H1 (cell line): Measurements from ENCODE around the gene GPR68. TPM values are rescaled to one million over a fixed set of nuclear protein-coding genes. Genes with fewer than 3 reads are reported as not detected.

Source experiments
- CTCF ChIA-PET: fragments of 300-600 bp; sonication (Branson Sonifier 250); formaldehyde crosslinking; loops from one replicate; lab custom pipeline; 2021; ENCODE audit not compliant: partially characterized antibody; lab: Charles Lee
- POLR2A ChIA-PET: fragments of 300-600 bp; sonication (Branson Sonifier 250); formaldehyde crosslinking; loops from one replicate; lab custom pipeline; 2021; ENCODE audit warnings: inconsistent platforms; ENCODE audit not compliant: partially characterized antibody; lab: Charles Lee
- DNase-seq, 2 experiments: peaks; one replicate each; pipeline versions ENCODE4 v3.0.0 to v3.0.0-alpha.2; 2010 to 2022; ENCODE audit warnings: low spot score in 2 of 2, low read depth in 1 of 2, mixed read lengths in 1 of 2
- FAIRE-seq: peaks from 2 replicates; lab custom pipeline; 2011; peaks lifted over from hg19 to GRCh38; lab: Jason Lieb, UNC
- H2AFZ ChIP-seq: 2 replicates; pipeline ENCODE4 v1.8.1; 2012; ENCODE audit warnings: low read length, inconsistent platforms
- H2AK5ac ChIP-seq: 2 replicates; pipeline ENCODE4 v1.6.1; 2013; ENCODE audit warnings: low read depth, low read length
- H2BK120ac ChIP-seq: replicated peaks from 2 replicates; pipeline ENCODE3; 2013; ENCODE audit warnings: low read depth, low read length, inconsistent platforms
- H2BK12ac ChIP-seq: 2 replicates; pipeline ENCODE4 v1.6.1; 2013; ENCODE audit warnings: low read depth, low read length
- H2BK15ac ChIP-seq: 2 replicates; pipeline ENCODE4 v1.6.1; 2013; ENCODE audit warnings: low read length
- H2BK20ac ChIP-seq: 2 replicates; pipeline ENCODE4 v1.6.1; 2013; ENCODE audit warnings: low read length
- H2BK5ac ChIP-seq: 2 replicates; pipeline ENCODE4 v1.6.1; 2013; ENCODE audit warnings: low read depth, low read length
- H3K14ac ChIP-seq: 2 replicates; pipeline ENCODE4 v1.6.1; 2013; ENCODE audit warnings: inconsistent platforms; ENCODE audit not compliant: insufficient read length
- H3K18ac ChIP-seq: 2 replicates; pipeline ENCODE4 v1.6.1; 2013; ENCODE audit warnings: low read length; ENCODE audit errors: extremely low read depth
- H3K23ac ChIP-seq: 2 replicates; pipeline ENCODE4 v1.6.1; 2013; ENCODE audit warnings: inconsistent platforms; ENCODE audit not compliant: insufficient read length
- H3K23me2 ChIP-seq: 2 replicates; pipeline ENCODE4 v1.6.1; 2013; ENCODE audit warnings: low read depth, low read length
- H3K27ac ChIP-seq: 2 replicates; pipeline ENCODE4 v1.6.1; 2011; ENCODE audit warnings: low read depth, low read length, inconsistent platforms
- H3K27me3 ChIP-seq, 4 experiments: replicated peaks in 1 of 4; 1 replicate in 1 of 4; 2 replicates in 3 of 4; pipeline versions ENCODE4 v1.6.1 to v1.8.1; 2011 to 2013; ENCODE audit warnings: low read length in 3 of 4, mild to moderate bottlenecking in 3 of 4, inconsistent platforms in 2 of 4, mixed read lengths in 2 of 4, moderate library complexity in 1 of 4; ENCODE audit not compliant: control insufficient read depth in 3 of 4, insufficient read depth in 3 of 4; ENCODE audit errors: extremely low read depth in 1 of 4
- H3K36me3 ChIP-seq, 4 experiments: 2 replicates each; pipeline versions ENCODE4 v1.6.1 to v1.8.1; 2011 to 2013; ENCODE audit warnings: mild to moderate bottlenecking in 4 of 4, low read length in 3 of 4, moderate library complexity in 2 of 4, control low read depth in 1 of 4, inconsistent platforms in 1 of 4; ENCODE audit not compliant: insufficient read depth in 4 of 4, control insufficient read depth in 2 of 4
- H3K4ac ChIP-seq: replicated peaks from 2 replicates; pipeline ENCODE3; 2013; ENCODE audit warnings: low read length, low read depth, mixed read lengths, inconsistent platforms; ENCODE audit not compliant: insufficient read length
- H3K4me1 ChIP-seq, 4 experiments: replicated peaks in 1 of 4; 1 replicate in 1 of 4; 2 replicates in 3 of 4; pipeline versions ENCODE4 v1.6.1 to v1.8.1; 2011 to 2013; ENCODE audit warnings: low read length in 3 of 4, inconsistent platforms in 2 of 4, mixed read lengths in 1 of 4; ENCODE audit not compliant: insufficient read depth in 4 of 4, control insufficient read depth in 3 of 4
- H3K4me2 ChIP-seq, 2 experiments: 2 replicates each; pipeline versions ENCODE4 v1.6.1 to v1.8.1; 2011 to 2013; ENCODE audit warnings: low read depth in 2 of 2, low read length in 2 of 2, control low read depth in 1 of 2, inconsistent platforms in 1 of 2, mild to moderate bottlenecking in 1 of 2; ENCODE audit not compliant: insufficient read depth in 1 of 2
- H3K4me3 ChIP-seq, 4 experiments: fragments of 200-600, 300-600 bp in 1 of 4; sonication (generic), shearing (Covaris generic), sonication (Bioruptor Twin) in 1 of 4; 2 replicates each; pipeline versions ENCODE4 v1.5.1 to v1.8.1; 2011 to 2016; ENCODE audit warnings: low read length in 4 of 4, low read depth in 3 of 4, control low read depth in 2 of 4, inconsistent platforms in 2 of 4, mild to moderate bottlenecking in 2 of 4, mixed read lengths in 1 of 4, moderate library complexity in 1 of 4; ENCODE audit not compliant: insufficient read depth in 2 of 4; ENCODE audit errors: extremely low read depth in 1 of 4
- H3K56ac ChIP-seq: replicated peaks from 2 replicates; pipeline ENCODE3; 2013; ENCODE audit warnings: low read depth, mild to moderate bottlenecking, mixed read lengths, low read length, inconsistent platforms; ENCODE audit not compliant: insufficient read length
- H3K79me1 ChIP-seq: 2 replicates; pipeline ENCODE4 v1.6.1; 2013; ENCODE audit warnings: low read depth, low read length, control low read depth
- H3K79me2 ChIP-seq, 2 experiments: 2 replicates each; pipeline versions ENCODE4 v1.6.1 to v1.8.1; 2012 to 2013; ENCODE audit warnings: low read length in 2 of 2, mild to moderate bottlenecking in 2 of 2, inconsistent platforms in 1 of 2; ENCODE audit not compliant: insufficient read depth in 2 of 2, control insufficient read depth in 1 of 2
- H3K9ac ChIP-seq, 4 experiments: replicated peaks in 1 of 4; 1 replicate in 1 of 4; 2 replicates in 3 of 4; pipeline versions ENCODE4 v1.6.1 to v1.8.1; 2011 to 2013; ENCODE audit warnings: low read depth in 3 of 4, low read length in 3 of 4, control low read depth in 2 of 4, mild to moderate bottlenecking in 2 of 4, moderate library complexity in 2 of 4, inconsistent platforms in 1 of 4; ENCODE audit errors: extremely low read depth in 1 of 4
- H3K9me3 ChIP-seq, 2 experiments: 2 replicates each; pipeline versions ENCODE4 v1.6.1 to v1.8.1; 2012 to 2013; ENCODE audit warnings: mild to moderate bottlenecking in 2 of 2, moderate library complexity in 2 of 2, control low read depth in 1 of 2, inconsistent platforms in 1 of 2, low read depth in 1 of 2, low read length in 1 of 2, mixed read lengths in 1 of 2; ENCODE audit not compliant: insufficient read depth in 2 of 2
- H4K20me1 ChIP-seq, 2 experiments: replicated peaks in 1 of 2; 2 replicates each; pipeline versions ENCODE3 to v1.8.1; 2011 to 2013; ENCODE audit warnings: inconsistent platforms in 2 of 2, low read length in 2 of 2, mild to moderate bottlenecking in 1 of 2; ENCODE audit not compliant: insufficient read depth in 2 of 2, control insufficient read depth in 1 of 2
- H4K5ac ChIP-seq: 2 replicates; pipeline ENCODE4 v1.6.1; 2013; ENCODE audit warnings: low read length, low read depth, mixed read lengths, inconsistent platforms; ENCODE audit not compliant: insufficient read length
- H4K8ac ChIP-seq: 2 replicates; pipeline ENCODE4 v1.8.0; 2013; ENCODE audit warnings: mild to moderate bottlenecking, moderate library complexity, low read length, inconsistent platforms; ENCODE audit not compliant: insufficient read depth; ENCODE audit errors: extremely low read depth
- H4K91ac ChIP-seq: replicated peaks from 2 replicates; pipeline ENCODE3; 2013; ENCODE audit warnings: low read length, mixed read lengths, inconsistent platforms; ENCODE audit not compliant: insufficient read length
- BACH1 ChIP-seq: IDR thresholded peaks from 2 replicates; pipeline ENCODE4 v1.6.1; 2012; ENCODE audit warnings: low read length, improper control_type of control experiment
- E2F6 ChIP-seq: IDR thresholded peaks from 2 replicates; pipeline ENCODE4 v1.6.1; 2012; ENCODE audit warnings: inconsistent platforms
- MAFK ChIP-seq: IDR thresholded peaks from 2 replicates; pipeline ENCODE4 v1.6.1; 2012; ENCODE audit warnings: low read depth, mild to moderate bottlenecking, improper control_type of control experiment, low read length
- WGBS, 2 experiments: shearing (Covaris generic) in 1 of 2; methylation state at CpG; one replicate each; pipeline versions ENCODE4 v1.1.6 to v1.1.7; 2013 to 2015; ENCODE audit warnings: low lambda C conversion rate in 2 of 2, mixed read lengths in 2 of 2, inconsistent platforms in 1 of 2, low coverage in 1 of 2, missing lambda C conversion rate in 1 of 2; ENCODE audit not compliant: insufficient replicate concordance in 2 of 2, insufficient coverage in 1 of 2, insufficient read length in 1 of 2; ENCODE audit errors: extremely low coverage in 1 of 2, missing lambda C conversion rate in 1 of 2; 5-methylcytosine and 5-hydroxymethylcytosine counted together
- long read RNA-seq, 2 experiments: library from RNA in 1 of 2; library from capped mRNA in 1 of 2; stranded (forward); transcript quantifications; one replicate each; pipeline ENCODE4 v2.0.0, GENCODE V29; 2021; ENCODE audit warnings: inconsistent platforms in 1 of 2
- polyA minus RNA-seq, 3 experiments: library from RNA; depleted of rRNA, polyadenylated mRNA; stranded (reverse); fragments of >200 nt; gene quantifications; 1 replicate in 2 of 3; 2 replicates in 1 of 3; pipeline ENCODE4 v1.2.3, GENCODE V29; 2011
- polyA plus RNA-seq, 7 experiments: library from polyadenylated mRNA; depleted of rRNA in 3 of 7; stranded (reverse) in 5 of 7; unstranded in 2 of 7; fragments of >200 nt in 5 of 7; fragments of 200-250 nt in 2 of 7; gene quantifications; 1 replicate in 5 of 7; 2 replicates in 1 of 7; 4 replicates in 1 of 7; pipeline versions ENCODE4 v1.2.1 to v1.2.3, GENCODE V29; 2011 to 2013; ENCODE audit warnings: missing spikeins in 2 of 7, mixed read lengths in 2 of 7
- total RNA-seq: library from RNA; stranded (reverse); fragmentation: NEBNext Ultra II Directional; extraction: Animal tissue kit (Norgen Biotek cat#: 25700); gene quantifications from 2 replicates; pipeline ENCODE4 v1.2.1, GENCODE V29; 2021

GPR68 gene
- total RNA-seq = 0.22 and 0.33 TPM in 2 replicates
- 0.76 and 1.1 TPM in 2 replicates for polyA plus RNA-seq (2011; rRNA removed)
- 0.52 TPM for polyA plus RNA-seq (2011; cell fraction: cytosol; rRNA removed)
- 0.90 TPM for polyA plus RNA-seq (2011; cell fraction: nucleus; rRNA removed)
- 0.46 to 0.61 TPM (median 0.56 TPM) in 3 of 4 replicates, not detected in the other for polyA plus RNA-seq (2012, experiment 1 of 2)
- polyA plus RNA-seq (2012, experiment 2 of 2) = 0.17 TPM
- 0.20 TPM for polyA plus RNA-seq (2013, experiment 1 of 2)
- 0.29 TPM for polyA plus RNA-seq (2013, experiment 2 of 2)
- polyA minus RNA-seq (2011; rRNA and poly(A)+ RNA removed) = 0.44 TPM in 2 replicates
- polyA minus RNA-seq (2011; cell fraction: cytosol; rRNA and poly(A)+ RNA removed) = not detected
- polyA minus RNA-seq (2011; cell fraction: nucleus; rRNA and poly(A)+ RNA removed) = not detected
- long read RNA-seq, experiment 1 = 0 reads
- long read RNA-seq, experiment 2 = 0 reads

- Histone ChIP-seq H3K9me3 (no peaks in the 10 kb centered on the region), H2BK15ac (no peak within 1 kb of the TSS), H3K23ac (no peak within 1 kb of the TSS), H4K8ac (peak within 1 kb of the TSS; percentile 35; the same call in 1 of the 2 replicates), H3K4me1 (no peaks in the 10 kb centered on the region; a peak in 3 of 7 replicates), H3K56ac (peak within 1 kb of the TSS; percentile 14), H3K9ac (no peak within 1 kb of the TSS), H3K79me1 (no peaks in the 10 kb centered on the region), H3K27ac (no peak within 1 kb of the TSS), H2AFZ (peak within 1 kb of the TSS; percentile 89; the same call in 1 of the 2 replicates), H2BK5ac (peak within 1 kb of the TSS; percentile 35; the same call in 1 of the 2 replicates), H2AK5ac (no peak within 1 kb of the TSS), H3K36me3 (no peaks in the 10 kb centered on the region), H4K91ac (no peak within 1 kb of the TSS), H2BK12ac (no peak within 1 kb of the TSS), H3K18ac (no peak within 1 kb of the TSS), H3K4me3 (no peak within 1 kb of the TSS), H3K4ac (no peak within 1 kb of the TSS), H3K14ac (no peak within 1 kb of the TSS), H2BK120ac (no peak within 1 kb of the TSS), H4K5ac (no peak within 1 kb of the TSS), H3K27me3 (peaks cover 0 to 2% (median 0%) of the 10 kb centered on the region in 4 experiments; a peak in 1 of 7 replicates), H3K79me2 (no peaks in the 10 kb centered on the region), H2BK20ac (no peak within 1 kb of the TSS), H3K23me2 (peaks cover 2% of the 10 kb centered on the region; the same call in 1 of the 2 replicates), H3K4me2 (no peak within 1 kb of the TSS), H4K20me1 (no peaks in the 10 kb centered on the region)
- 77% methylated on average over 12 of the region's 12 CpGs; no CpG with 5 or more reads in 1 of the 2 experiments for WGBS, 2 experiments
- ChIA-PET CTCF (interaction anchor here (0.7 to 4.5 kb wide), 7 partner anchors 8 to 342 kb away, joined by 3 to 16 read pairs (median 6); no protein-coding TSS in a partner anchor), POLR2A (interaction anchor here (1.3 to 2.4 kb wide), 3 partner anchors 10 to 16 kb away, joined by 3 to 14 read pairs (median 5); no protein-coding TSS in a partner anchor)
- DNase-seq = peak in 1 of 2 experiments; percentile 56
- peak; percentile 44; the same call in 1 of the 2 replicates for TF ChIP-seq E2F6
- no peak for TF ChIP-seq MAFK
- TF ChIP-seq BACH1 = no peak
- no peak for FAIRE-seq
Measured at GRCh38 chr14:91244501-91244901, at the start of gene GPR68. TSS of gene GPR68 (minus strand) at chr14:91244704. CDS start at chr14:91235050, 9,654 bp downstream.
